Stimulated activated CD4-positive, alpha-beta T cell treated with anti-CD3 and anti-CD28 coated beads, TNF-alpha, amount 100 ng/mL, for 4 hours (primary cell): Measurements from ENCODE around the gene PPP1R1C.

Source experiments
- DNase-seq, 3 experiments: peaks; one replicate each; pipeline ENCODE4 v3.0.0-alpha.2; 2020; ENCODE audit warnings: low read depth in 3 of 3

Gene PPP1R1C

DNA sequence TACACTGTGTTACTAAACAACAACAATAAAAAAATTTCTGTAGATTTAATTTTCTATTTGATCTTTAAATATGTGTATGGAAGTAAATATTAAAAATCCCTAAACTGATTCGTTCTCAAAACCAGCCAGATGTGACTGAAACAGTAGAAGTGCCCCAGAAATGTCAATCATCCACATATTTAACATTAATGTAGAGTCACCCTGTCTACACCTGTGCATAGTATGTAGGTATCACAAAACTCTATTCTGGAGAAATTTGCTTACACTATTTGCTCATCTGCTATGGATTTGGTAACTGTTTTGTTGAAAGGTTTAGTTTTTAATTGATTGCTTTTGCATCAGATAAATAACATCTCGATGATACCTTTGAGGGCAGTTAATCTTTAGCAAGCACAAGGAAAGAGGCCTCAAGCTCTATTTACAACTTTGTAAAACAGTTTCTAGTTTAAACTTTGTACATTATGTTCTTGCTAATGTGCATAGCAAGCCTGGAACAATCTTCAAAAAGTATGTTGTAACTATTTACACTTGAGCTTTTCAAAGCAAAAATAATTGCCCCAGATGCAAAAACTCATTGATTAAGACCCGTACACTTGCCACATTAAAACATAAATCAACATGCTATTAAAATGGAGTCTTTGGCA is 76.8 kb downstream of the PPP1R1C start:
- DNase-seq: no peak

- no peak for DNase-seq
Measured at GRCh38 chr2:182064019-182064778, 78.5 kb downstream of the PPP1R1C start.

GRCh38 chr2:182066400-182067087 is 80.9 kb downstream of the PPP1R1C start:
- no peak for DNase-seq

- DNase-seq: no peak
Measured at GRCh38 chr2:182067393-182067792, 81.7 kb downstream of the PPP1R1C start.

- no peak for DNase-seq
Measured at GRCh38 chr2:182068811-182069210, 83.2 kb downstream of the PPP1R1C start.

DNA sequence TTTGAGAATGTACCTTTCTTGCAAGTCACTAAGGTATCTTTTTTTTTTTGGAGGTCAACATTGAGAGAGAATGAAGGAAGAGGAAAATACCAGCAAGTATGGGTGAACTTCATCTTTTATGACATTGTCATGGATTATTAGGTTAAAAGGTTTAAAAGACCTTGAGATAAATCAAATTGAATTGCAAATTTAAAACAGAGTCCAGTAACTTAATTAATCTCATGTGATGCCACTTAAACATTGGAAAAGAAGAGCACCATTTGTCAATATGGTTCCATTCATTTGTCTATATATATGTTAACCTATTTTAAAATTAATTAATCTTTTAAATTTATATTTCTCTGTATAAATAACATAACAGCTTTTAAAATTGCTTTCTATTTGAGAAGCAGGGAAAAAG is 83.8 kb downstream of the PPP1R1C start:
- no peak for DNase-seq

DNA sequence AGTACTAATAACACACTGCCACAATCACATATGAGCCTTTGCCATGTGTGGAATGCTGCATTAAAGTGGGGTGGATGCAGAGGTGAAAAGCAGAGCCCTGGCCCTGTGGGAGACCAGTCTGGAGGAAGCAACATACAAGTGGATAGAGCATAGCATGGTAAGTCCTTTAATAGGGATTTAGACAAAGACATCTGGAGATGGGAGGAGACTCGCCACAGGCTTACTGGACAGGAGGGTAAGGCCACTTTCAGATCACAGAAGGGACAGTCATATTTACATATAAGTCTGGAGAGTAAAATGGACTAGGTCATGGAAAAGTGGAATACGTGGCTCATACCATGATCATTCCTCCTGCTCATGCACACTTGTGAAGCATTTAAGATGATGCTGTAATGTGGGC is 84.3 kb downstream of the PPP1R1C start:
- no peak for DNase-seq

- no peak for DNase-seq
Measured at GRCh38 chr2:182070736-182071135, 85.1 kb downstream of the PPP1R1C start.

DNA sequence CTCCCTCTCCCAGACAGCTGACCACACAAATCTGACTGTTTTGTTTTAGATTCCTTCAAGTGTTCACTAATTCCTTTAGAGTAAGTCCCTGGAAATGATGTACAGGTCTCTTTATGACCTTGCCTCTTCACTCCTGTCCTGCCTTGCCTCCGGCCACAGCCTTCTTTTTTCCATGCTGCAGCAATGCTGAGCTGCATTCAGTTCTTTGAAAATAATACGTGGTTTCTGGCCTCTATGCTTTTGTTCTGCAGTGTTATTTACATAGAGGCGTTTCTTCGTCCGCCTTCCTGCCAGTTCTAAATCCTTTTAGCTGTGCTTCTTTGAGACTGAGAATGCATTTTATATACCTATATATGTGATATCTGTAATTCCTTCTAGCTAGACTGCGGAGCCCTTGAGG is 87.2 kb downstream of the PPP1R1C start:
- DNase-seq: no peak

- no peak for DNase-seq
Measured at GRCh38 chr2:182073613-182074012, 88.0 kb downstream of the PPP1R1C start.

DNA sequence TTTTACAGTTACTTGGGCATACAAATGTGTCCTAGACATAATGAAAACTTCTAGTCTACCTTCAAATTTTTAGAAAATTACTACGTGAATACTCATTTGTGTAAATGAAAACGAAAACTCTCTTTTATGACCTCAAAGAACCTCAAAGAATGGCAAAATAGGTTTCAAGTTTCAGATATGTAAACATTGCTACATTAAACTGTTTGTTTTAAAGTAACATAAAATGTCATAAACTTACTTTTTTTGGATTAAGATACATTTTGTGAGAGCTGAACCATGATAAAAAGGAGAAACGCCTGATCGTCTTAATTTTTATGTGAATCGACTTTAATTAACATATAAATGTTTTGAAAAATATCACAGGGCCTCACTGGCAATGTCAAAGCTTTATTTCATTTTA is 91.4 kb downstream of the PPP1R1C start:
- DNase-seq: no peak

DNA sequence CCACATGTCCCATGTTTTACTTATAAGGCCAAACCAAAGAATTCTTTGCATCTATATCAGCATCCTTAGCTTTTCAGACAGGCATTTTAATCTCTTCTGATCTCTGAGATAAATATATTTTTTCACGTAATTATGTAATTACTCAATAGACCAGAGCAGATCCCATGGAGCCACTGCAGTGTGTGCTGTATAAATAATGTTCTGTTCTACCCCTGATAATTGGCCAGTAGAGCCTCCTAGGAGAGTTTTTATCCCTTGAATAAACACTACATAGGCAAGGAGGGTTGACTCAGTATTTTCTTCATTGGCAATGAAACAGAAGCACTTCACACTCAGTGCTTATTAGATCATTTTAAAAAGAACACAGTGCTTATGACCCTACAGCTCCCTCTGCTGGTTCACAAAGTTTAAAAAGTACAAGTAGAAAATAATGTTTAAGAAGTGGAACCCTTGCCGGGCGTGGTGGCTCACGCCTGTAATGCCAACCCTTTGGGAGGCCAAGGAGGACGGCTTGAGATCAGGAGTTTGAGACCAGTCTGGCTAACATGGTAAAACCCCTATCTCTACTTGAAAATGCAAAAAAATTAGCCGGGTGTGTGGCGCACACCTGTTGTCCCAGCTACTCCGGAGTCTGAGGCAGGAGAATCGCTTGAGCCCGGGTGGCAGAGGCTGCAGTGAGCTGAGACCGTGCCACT is 91.9 kb downstream of the PPP1R1C start:
- no peak for DNase-seq

- no peak for DNase-seq
Measured at GRCh38 chr2:182078988-182079602, 93.4 kb downstream of the PPP1R1C start.

- no peak for DNase-seq
Measured at GRCh38 chr2:182080493-182080892, 94.8 kb downstream of the PPP1R1C start.

GRCh38 chr2:182081602-182082260 is 96.1 kb downstream of the PPP1R1C start:
- no peak for DNase-seq

- DNase-seq: no peak
Measured at GRCh38 chr2:182088681-182089320, 103.1 kb downstream of the PPP1R1C start.

DNA sequence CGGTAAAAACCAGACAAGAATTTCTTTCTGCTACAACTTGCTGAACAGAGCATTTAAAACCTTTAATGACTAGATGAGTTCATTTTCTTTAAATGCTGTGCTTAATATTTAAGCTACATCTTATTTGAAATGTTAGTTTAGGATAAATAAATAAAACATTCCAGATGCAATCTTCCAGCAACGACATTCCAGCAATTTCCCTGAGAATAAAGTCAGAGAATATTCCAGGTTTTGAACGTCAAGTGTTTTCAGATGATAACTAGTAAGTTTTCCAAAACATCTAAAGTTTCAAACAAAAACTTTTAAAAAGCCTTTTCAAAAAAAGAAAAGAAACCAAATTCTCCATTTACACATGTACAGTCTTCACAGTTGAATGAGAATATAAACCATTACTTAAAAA is 104.8 kb downstream of the PPP1R1C start:
- DNase-seq: no peak

GRCh38 chr2:182097571-182098164 is 112.0 kb downstream of the PPP1R1C start:
- no peak for DNase-seq

DNA sequence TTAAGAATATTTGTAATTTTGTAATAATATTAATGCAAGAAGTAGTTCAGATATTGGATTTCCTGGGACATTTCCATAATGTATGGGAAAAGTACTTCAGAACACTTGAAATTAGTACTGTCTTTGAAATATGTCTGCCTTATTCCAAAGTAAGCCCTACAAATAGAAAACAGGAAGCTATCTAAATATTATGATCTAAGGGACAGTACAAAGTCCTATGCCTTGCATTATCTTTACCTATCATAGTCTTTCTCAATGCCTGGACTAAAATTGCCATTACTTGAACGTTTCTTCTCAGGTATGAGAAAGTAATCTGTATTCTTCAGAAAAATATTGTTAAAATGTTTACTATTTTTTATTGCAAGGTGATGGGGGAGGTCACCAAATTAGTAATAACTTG is 113.0 kb downstream of the PPP1R1C start:
- no peak for DNase-seq

DNA sequence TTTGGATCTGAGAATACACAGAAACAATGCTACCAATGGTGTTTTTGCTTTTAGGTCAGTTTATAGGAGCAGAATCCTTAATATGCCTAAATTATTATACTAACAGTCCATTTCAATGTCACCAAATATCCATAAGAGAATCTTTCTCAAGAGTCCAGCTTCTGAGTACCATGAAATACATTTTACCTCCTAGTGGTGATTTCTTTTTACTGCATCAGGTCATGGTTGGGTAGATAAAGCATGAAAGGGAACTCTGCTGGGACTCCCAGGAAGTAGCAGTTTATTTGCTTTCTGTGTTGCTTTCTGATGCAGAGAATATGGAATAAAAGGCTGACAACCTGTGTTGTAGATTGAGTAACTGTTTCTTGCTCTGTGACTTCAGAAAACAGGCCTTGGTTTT is 115.6 kb downstream of the PPP1R1C start:
- DNase-seq: no peak
